GM12875 (cell line): ENCODE data around the gene UFSP1.
A peak's percentile ranks its signal among the peaks of the same experiment; 100 is the strongest.
"Not testable (repeated sequence)": the region's sequence is repeated elsewhere in the genome, so short reads cannot be mapped to it uniquely, and the experiment has no call there.

ENCODE experiments used
- H3K4me3 ChIP-seq: one replicate; pipeline ENCODE4 v1.5.1; 2011; ENCODE audit warnings: low read depth, low read length, control low read depth
- TF ChIP-seq, protein P1 (sequence below): IDR thresholded peaks from 2 replicates; pipeline ENCODE4 v1.5.1; 2011; ENCODE audit warnings: low read depth, mild to moderate bottlenecking, control low read depth, inconsistent platforms, low read length, moderate library complexity, borderline replicate concordance; ENCODE audit not compliant: insufficient read depth

Gene UFSP1

DNA sequence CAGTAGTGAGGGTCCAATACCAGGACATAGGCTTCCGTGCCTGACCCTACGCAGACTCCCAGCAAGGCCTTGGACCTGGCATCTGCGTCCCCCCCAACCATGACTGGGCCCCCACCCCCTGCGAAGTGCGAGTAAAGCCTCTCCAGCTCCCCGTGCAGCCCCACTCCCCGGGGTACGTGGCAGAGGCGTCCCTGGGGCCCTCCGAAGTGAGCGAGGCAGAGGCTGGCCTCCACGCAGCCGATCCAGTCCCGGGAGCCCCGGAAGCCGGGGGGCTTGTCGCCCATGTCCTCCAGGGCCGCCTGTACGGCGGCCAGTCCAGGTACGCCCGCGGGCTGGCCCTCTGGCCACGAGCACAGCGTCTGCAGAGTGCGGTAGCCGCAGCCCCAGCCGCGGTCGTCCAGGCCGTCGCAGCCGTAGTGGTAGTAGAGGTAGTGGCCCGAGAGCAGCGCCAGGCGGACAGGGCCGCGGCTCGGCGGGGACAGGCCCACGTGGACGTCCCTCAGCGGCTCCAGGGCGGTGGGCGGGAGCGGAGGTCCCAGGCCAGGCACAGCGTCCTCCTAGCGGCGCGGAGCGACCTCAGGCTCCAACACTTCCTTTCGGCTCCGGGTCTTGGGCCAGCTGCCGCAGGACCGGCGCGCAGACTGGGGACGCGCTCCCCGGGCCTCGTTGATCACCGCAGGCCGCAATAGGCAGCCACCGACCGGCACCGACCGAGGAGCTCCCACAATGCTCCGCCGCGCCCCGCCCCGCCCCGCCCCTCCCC is at the start of gene UFSP1:
Gene UFSP1, minus strand, starts transcription at position 728 of the 763 bp plus-strand sequence. Its CDS starts 444 bp downstream, at position 284.
- peak within 1 kb of the TSS; percentile 95 for H3K4me3 ChIP-seq
- TF ChIP-seq, protein P1, sequence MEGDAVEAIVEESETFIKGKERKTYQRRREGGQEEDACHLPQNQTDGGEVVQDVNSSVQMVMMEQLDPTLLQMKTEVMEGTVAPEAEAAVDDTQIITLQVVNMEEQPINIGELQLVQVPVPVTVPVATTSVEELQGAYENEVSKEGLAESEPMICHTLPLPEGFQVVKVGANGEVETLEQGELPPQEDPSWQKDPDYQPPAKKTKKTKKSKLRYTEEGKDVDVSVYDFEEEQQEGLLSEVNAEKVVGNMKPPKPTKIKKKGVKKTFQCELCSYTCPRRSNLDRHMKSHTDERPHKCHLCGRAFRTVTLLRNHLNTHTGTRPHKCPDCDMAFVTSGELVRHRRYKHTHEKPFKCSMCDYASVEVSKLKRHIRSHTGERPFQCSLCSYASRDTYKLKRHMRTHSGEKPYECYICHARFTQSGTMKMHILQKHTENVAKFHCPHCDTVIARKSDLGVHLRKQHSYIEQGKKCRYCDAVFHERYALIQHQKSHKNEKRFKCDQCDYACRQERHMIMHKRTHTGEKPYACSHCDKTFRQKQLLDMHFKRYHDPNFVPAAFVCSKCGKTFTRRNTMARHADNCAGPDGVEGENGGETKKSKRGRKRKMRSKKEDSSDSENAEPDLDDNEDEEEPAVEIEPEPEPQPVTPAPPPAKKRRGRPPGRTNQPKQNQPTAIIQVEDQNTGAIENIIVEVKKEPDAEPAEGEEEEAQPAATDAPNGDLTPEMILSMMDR = no peak

DNA sequence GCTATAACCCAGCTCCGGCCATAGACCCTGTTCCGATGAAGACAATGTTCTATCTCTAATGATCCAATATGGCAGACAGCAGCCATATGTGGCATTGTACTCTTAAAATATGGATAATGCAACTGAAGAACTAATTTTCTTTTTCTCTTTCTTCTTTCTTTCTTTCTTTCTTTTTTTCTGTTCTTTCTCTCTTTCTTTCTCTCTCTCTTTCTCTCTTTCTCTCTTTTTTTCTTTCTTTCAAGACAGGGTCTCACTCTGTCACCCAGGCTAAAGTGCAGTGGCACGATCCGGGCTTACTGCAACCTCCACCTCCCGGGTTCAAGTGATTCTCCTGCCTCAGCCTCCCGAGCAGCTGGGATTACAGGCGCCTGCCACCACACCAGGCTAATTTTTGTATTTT is 46.7 kb upstream of the UFSP1 start:
- not testable (repeated sequence) for H3K4me3 ChIP-seq

DNA sequence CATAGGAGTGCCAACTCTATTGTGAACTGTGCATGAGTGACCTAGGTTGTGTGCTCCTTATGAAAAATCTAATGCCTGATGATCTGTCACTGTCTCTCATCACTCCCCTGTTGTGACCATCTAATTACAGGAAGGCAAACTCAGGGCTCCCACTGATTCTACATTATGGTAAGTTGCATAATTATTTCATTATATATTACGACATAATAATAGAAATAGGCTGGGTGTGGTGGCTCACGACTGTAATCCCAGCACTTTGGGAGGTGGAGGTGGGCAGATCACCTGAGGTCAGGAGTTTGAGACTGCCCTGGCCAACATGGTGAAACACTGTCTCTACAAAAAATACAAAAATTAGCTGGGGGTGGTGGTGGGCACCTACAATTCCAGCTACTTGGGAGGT is 45.9 kb upstream of the UFSP1 start:
- H3K4me3 ChIP-seq = not testable (repeated sequence)

DNA sequence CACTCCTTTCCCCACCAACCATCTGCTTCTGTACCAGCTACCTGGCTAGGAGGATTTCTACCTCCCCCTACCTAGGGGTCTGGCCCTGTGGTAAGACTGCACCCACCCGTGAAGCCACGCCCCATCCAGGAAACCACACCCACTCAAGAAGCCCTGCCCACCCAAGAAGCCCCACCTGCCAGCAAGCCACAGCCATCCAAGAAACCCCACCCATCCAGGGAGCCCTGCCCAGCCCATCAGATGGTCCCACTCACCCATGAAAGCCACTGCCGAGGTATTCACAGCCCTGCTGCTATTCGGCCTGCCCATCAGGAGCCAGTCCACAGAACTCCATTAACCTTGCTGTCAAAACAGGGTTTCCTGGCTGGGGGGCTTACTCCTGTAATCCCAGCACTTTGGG is 44.2 kb upstream of the UFSP1 start:
- TF ChIP-seq, protein P1 = no peak
- no peak overlapping the region for H3K4me3 ChIP-seq

DNA sequence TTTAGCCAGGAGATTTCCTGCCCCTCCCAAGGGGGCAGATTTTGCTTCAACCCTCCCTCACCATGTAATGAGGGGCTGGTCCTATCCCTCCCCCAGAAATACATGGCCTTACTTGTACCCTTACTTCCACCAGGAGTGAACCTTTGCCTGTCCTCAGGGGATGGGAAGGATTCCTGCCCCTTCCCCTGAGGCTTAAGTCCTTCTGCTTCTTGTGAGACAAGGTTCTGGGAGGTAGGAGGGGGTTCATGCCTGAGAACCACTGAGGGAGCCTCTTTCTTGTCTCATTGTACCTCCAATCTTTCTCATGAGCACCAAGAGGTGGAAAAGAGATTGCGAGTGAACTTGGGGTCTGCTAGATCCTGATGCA is 40.3 kb upstream of the UFSP1 start:
- no peak overlapping the region for H3K4me3 ChIP-seq
- TF ChIP-seq, protein P1 = no peak

DNA sequence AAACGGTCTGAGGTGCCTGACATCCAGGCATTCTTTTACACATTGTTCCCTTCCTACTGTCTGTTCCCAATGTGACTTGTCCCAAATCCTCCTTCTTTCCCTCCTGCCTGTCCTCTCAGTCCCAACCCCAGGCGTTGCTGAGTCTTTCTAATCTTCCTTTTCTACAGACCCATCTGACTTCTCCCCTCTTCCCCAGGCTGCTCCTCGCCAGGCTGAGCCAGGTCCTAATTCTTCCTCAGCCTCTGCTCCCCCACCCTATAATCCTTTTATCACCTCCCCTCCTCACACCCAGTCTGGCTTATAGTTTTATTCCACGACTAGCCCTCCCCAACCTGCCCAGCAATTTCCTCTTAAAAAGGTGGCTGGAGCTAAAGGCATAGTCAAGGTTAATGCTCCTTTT is 34.1 kb upstream of the UFSP1 start:
- not testable (repeated sequence) for H3K4me3 ChIP-seq

DNA sequence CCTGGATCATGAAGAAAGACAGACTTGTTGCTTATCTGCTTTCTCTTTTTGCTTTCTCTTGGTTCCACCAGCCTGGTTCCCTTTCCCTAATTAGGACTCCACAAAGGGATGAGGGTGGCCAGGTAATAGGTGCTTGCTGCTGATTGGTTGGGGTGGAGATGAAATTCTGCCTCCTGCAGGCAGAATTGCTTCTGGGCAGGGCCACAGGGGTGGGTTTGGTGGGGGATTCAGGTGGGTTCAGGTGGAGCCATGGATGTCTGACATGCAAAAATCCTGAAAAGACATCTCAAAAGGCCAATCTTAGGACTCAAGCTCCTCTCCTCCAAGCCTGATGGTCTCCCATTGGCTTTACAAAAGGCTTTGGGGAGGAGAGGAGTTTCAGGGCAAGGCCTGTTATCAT is 31.5 kb upstream of the UFSP1 start:
- TF ChIP-seq, protein P1 = no peak
- no peak overlapping the region for H3K4me3 ChIP-seq

DNA sequence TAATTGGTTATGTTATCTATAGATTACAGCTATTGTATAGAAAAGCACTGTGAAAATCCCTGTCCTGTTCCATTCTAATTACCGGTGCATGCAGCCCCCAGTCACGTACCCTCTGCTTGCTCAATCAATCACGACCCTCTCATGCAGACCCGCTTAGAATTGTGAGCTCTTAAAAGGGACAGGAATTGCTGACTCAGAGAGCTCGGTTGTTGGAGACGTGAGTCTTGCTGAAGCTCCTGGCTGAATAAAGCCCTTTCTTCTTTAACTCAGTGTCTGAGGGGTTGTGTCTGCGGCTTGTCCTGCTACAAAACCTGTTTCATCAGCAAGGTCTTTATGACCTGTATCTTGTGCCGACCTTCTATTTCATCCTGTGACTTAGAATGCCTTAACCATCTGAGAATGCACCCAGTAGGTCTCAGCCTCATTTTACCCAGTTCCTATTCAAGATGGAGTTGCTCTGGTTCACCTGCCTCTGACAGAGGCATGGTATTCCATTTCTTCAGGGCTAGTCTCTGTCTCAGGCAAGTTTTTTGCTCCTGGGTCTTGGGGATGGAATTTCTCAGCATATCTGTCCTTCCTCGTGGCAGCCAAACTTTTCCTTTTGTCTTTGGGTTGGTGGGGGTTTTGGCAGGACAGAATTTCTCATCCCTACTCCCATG is 30.4 kb upstream of the UFSP1 start:
- H3K4me3 ChIP-seq = not testable (repeated sequence)

DNA sequence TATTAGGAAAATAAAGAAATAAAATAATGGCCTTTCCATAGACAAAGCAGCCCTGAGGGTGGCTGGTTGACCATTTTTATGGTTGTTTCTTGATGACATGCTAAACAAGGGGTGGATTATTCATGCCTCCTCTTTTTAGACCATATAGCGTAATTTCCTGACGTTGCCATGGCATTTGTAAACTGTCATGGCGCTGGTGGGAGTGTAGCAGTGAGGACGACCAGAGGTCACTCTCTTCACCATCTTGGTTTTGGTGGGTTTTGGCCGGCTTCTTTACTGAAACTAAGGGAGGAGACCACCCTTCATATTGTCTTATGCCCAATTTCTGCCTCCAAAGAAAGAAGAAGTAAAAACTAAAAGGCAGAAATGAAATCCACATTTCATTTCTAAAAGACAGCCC is 29.8 kb upstream of the UFSP1 start:
- not testable (repeated sequence) for H3K4me3 ChIP-seq

DNA sequence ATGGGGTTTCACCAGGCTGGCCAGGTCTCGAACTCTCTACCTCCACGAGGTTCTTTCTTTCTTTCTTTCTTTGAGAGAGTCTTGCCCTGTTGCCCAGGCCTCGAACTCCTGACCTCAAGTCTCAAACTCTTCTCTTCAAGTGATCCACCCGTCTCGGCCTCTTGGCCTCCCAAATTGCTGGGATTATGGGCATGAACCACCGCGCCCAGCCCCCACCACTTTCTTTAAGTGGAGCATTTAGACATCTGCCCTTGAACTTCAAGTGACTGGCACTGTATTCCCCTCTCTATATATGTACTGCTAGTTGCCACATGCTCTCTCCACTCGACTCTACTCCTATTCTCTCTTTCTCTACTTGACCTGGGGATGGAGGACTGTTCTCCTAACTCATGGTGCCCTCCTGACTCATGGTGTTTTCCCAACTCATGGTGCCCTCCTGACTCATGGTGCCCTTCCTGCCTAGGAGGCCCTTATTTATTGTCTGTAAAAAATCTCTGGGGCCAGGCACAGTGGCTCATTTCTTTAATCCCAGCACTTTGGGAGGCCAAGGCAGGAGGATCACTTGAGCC is 25.4 kb upstream of the UFSP1 start:
- TF ChIP-seq, protein P1 = no peak
- H3K4me3 ChIP-seq = no peak overlapping the region
